ENCODE measurements around the gene SEL1L2. TPM values are rescaled to one million over a fixed set of nuclear protein-coding genes. Genes with fewer than 3 reads are reported as not detected.

SEL1L2 gene
- total and polyA plus RNA-seq, 9 of the 15 experiments (the other 6 are each of a cell fraction or from before 2014, with no cell fraction given): not detected

- CTCF ChIA-PET (ENCODE audit: low intra/inter-chr PET ratio): no interaction called here
- H3K9me3 ChIP-seq (replicated peaks; ENCODE audit: control insufficient read depth, insufficient read depth, low read depth, low read length): no peaks in the 10 kb centered on the region
- H3K9me1 ChIP-seq (ENCODE audit: control insufficient read depth, insufficient read depth, low read length): no peaks in the 10 kb centered on the region
- BruUV-seq (replicated peaks): no TSS peak
- POLR2A ChIA-PET: no interaction called here
- no peak overlapping the region for H3K9ac ChIP-seq (ENCODE audit: insufficient read depth in 1 of 2, low read depth in 2 of 2, low read length in 2 of 2)
- no peaks in the 10 kb centered on the region for H3K27me3 ChIP-seq (ENCODE audit: control insufficient read depth in 2 of 2, insufficient read depth in 2 of 2, low read length in 2 of 2)
- in situ Hi-C loops (cut with MboI) (no loop called here), intact Hi-C loops (cut with micrococcal nuclease) (no loop called here)
- H3K79me2 ChIP-seq (ENCODE audit: control insufficient read depth, insufficient read depth, low read length): no peaks in the 10 kb centered on the region
- no peak for DNase-seq (ENCODE audit: extremely low read depth in 1 of 4, low spot score in 3 of 4)
- H3K4me3 ChIP-seq: no peak overlapping the region
- no peaks in the 10 kb centered on the region for H3K36me3 ChIP-seq (ENCODE audit: control insufficient read depth, insufficient read depth, low read length)
- ATAC-seq: no peak
- WGBS (ENCODE audit: insufficient coverage, low coverage, missing lambda C conversion rate): 4% methylated on average over 4 of the region's 4 CpGs
- FAIRE-seq: no peak
- H3K4me2 ChIP-seq (ENCODE audit: insufficient read depth, low read length): no peak overlapping the region
- H3K4me1 ChIP-seq (replicated peaks in 1 of 2; ENCODE audit: control insufficient read depth in 2 of 2, insufficient read depth in 2 of 2, low read length in 2 of 2): no peaks in the 10 kb centered on the region
- H4K20me1 ChIP-seq (replicated peaks; ENCODE audit: control insufficient read depth, insufficient read depth, low read length): no peaks in the 10 kb centered on the region
- H2AFZ ChIP-seq (ENCODE audit: low read depth, low read length): no peak overlapping the region
- no peak overlapping the region for H3K27ac ChIP-seq (ENCODE audit: extremely low read depth, low read depth, low read length)
- TF ChIP-seq E4F1 (CRISPR knock-in tag; IDR thresholded peaks at IDR 0.05; ENCODE audit: borderline replicate concordance) (no peak), ZBTB9 (CRISPR knock-in tag; IDR thresholded peaks at IDR 0.05) (no peak), ZFP1 (CRISPR knock-in tag; IDR thresholded peaks at IDR 0.05) (no peak), TAL1 (IDR thresholded peaks at IDR 0.05) (no peak), HOMEZ (CRISPR knock-in tag; IDR thresholded peaks at IDR 0.05) (no peak), ZNF3 (CRISPR knock-in tag; IDR thresholded peaks at IDR 0.05) (no peak), NONO (IDR thresholded peaks at IDR 0.05; ENCODE audit: low read depth in 2 of 2, low read length in 1 of 2) (no peak), USF1 (CRISPR knock-in tag; IDR thresholded peaks at IDR 0.05) (no peak), YBX1 (IDR thresholded peaks at IDR 0.05) (no peak), SNAPC5 (CRISPR knock-in tag; IDR thresholded peaks at IDR 0.05) (no peak)
These were observed 122.1 kb downstream of the SEL1L2 start for GRCh38 chr20:13868331-13868730.

Measured in K562 (cell line).